Stimulated activated CD8-positive, alpha-beta memory T cell treated with anti-CD3 and anti-CD28 coated beads, Interleukin-4, amount 100 ng/mL, for 4 hours (primary cell): ENCODE measurements around the gene METTL2B.

Source experiments
- DNase-seq, 2 donors: peaks; one replicate each; pipeline ENCODE4 v3.0.0-alpha.2; 2020; ENCODE audit warnings: low read depth in 2 of 2, low spot score in 1 of 2

Gene METTL2B

GRCh38 chr7:128476402-128477335 is at the start of gene METTL2B:
TSS of gene METTL2B (plus strand) at chr7:128476748. CDS start at chr7:128476766, 18 bp downstream.
- DNase-seq, result peak; percentile 77

- DNase-seq, result no peak
Measured at GRCh38 chr7:128427289-128427891, 49.2 kb upstream of the METTL2B start.

- no peak for DNase-seq
Measured at GRCh38 chr7:128430207-128430606, 46.3 kb upstream of the METTL2B start.

GRCh38 chr7:128431221-128431620 is 45.3 kb upstream of the METTL2B start:
- DNase-seq, result no peak

GRCh38 chr7:128431754-128432153 is 44.8 kb upstream of the METTL2B start:
- DNase-seq, result no peak

- no peak for DNase-seq
Measured at GRCh38 chr7:128434413-128435326, 41.9 kb upstream of the METTL2B start.

GRCh38 chr7:128435327-128435686 is 41.2 kb upstream of the METTL2B start:
- no peak for DNase-seq

- DNase-seq, result no peak
Measured at GRCh38 chr7:128437426-128438332, 38.9 kb upstream of the METTL2B start.

GRCh38 chr7:128442356-128442755 is 34.2 kb upstream of the METTL2B start:
- DNase-seq, result no peak

- DNase-seq, result no peak
Measured at GRCh38 chr7:128443831-128444600, 32.5 kb upstream of the METTL2B start.

GRCh38 chr7:128446306-128446705 is 30.2 kb upstream of the METTL2B start:
- no peak for DNase-seq

- no peak for DNase-seq
Measured at GRCh38 chr7:128447941-128448564, 28.5 kb upstream of the METTL2B start.

- no peak for DNase-seq
Measured at GRCh38 chr7:128448751-128449302, 27.7 kb upstream of the METTL2B start.

- no peak for DNase-seq
Measured at GRCh38 chr7:128450409-128450808, 26.1 kb upstream of the METTL2B start.

- no peak for DNase-seq
Measured at GRCh38 chr7:128450913-128451312, 25.6 kb upstream of the METTL2B start.

- DNase-seq, result no peak
Measured at GRCh38 chr7:128452552-128452951, 24.0 kb upstream of the METTL2B start.

- no peak for DNase-seq
Measured at GRCh38 chr7:128453836-128454804, 22.4 kb upstream of the METTL2B start.
